Colonic mucosa (tissue), 4 donors: Measurements from ENCODE around the gene MRM2. TPM values are rescaled to one million over a fixed set of nuclear protein-coding genes. Genes with fewer than 3 reads are reported as not detected.

Experiments
- DNase-seq: peaks from one replicate; pipeline ENCODE4 v3.0.0-alpha.2; 2020
- H3K27ac ChIP-seq: fragments of 200-600 bp; one replicate; pipeline ENCODE4 v1.8.0; 2021
- H3K27me3 ChIP-seq: fragments of 200-600 bp; one replicate; pipeline ENCODE4 v1.8.0; 2021
- H3K36me3 ChIP-seq: fragments of 200-600 bp; one replicate; pipeline ENCODE4 v1.8.0; 2021
- H3K4me1 ChIP-seq: fragments of 200-600 bp; one replicate; pipeline ENCODE4 v1.8.0; 2021; ENCODE audit warnings: mild to moderate bottlenecking
- H3K4me3 ChIP-seq: fragments of 200-600 bp; one replicate; pipeline ENCODE4 v1.8.0; 2021
- H3K9ac ChIP-seq, 2 donors: one replicate each; pipeline ENCODE4 v1.7.0; 2013; ENCODE audit warnings: control low read depth in 2 of 2, low read depth in 2 of 2, low read length in 2 of 2
- H3K9me3 ChIP-seq: fragments of 200-600 bp; one replicate; pipeline ENCODE4 v1.8.0; 2021
- intact Hi-C: fragments of 100-400 bp; cut with DNase I; formaldehyde crosslinking; loops from one replicate; pipeline ENCODE4 v1.14.1; 2022
- total RNA-seq, 2 donors: library from RNA; stranded (reverse); fragmentation: NEBNext Ultra II Directional in 1 of 2; extraction: Animal tissue kit (Norgen Biotek cat#: 25700) in 1 of 2; gene quantifications; one replicate each; pipeline ENCODE4 v1.2.1, GENCODE V29; 2021
- TF ChIP-seq, protein P1 (sequence below): fragments of 200-600 bp; IDR thresholded peaks from one replicate; pipeline ENCODE4 v1.8.0; 2022; ENCODE audit warnings: antibody characterized with exemption, mild to moderate bottlenecking
- donor health status: healthy.
- donor health status: DM: no; HTN: no; CAD: no.
- donor health status: DM: no; HTN: no; CAD: no.

The MRM2 gene
- total RNA-seq, 2 donors from 2014 or later: 17.3 to 27.0 TPM

DNA sequence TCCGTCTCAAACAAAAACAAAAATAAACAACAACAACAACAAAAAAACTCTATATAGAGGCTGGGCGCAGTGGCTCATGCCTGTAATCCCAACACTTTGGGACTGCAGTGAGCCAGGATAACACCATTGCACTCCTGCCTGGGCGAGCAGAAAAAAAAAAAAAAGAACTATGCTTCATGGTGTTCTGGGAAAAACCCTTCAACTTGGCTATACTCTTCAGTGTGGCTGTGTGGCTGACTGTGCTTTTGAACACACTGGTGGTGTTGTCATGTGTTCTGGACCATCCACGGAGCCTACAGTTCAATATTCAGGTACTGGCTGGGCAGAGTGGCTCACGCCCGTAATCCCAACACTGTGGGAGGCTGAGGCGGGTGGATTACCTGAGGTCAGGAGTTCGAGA, 45.7 kb upstream of the MRM2 start:
- TF ChIP-seq, protein P1, sequence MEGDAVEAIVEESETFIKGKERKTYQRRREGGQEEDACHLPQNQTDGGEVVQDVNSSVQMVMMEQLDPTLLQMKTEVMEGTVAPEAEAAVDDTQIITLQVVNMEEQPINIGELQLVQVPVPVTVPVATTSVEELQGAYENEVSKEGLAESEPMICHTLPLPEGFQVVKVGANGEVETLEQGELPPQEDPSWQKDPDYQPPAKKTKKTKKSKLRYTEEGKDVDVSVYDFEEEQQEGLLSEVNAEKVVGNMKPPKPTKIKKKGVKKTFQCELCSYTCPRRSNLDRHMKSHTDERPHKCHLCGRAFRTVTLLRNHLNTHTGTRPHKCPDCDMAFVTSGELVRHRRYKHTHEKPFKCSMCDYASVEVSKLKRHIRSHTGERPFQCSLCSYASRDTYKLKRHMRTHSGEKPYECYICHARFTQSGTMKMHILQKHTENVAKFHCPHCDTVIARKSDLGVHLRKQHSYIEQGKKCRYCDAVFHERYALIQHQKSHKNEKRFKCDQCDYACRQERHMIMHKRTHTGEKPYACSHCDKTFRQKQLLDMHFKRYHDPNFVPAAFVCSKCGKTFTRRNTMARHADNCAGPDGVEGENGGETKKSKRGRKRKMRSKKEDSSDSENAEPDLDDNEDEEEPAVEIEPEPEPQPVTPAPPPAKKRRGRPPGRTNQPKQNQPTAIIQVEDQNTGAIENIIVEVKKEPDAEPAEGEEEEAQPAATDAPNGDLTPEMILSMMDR: no peak

DNA sequence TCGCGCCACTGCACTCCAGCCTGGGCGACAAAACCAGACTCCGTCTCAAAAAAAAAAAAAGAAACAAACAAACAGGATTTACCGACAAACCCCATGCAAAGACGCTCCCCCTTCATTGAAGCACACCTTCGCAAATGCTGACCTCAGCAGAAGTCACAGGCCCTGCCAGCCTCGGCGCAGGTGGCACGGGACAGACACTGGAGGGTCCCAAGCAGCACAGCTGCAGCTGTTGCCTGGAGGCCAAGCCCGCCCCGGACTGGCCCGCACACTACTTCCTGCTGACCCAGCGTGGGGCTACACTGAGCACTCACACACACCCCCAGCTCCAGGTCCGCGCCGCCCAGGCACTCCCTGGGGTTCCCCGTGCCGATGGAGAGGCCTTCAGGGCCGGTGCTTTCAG, 41.1 kb upstream of the MRM2 start:
- Histone ChIP-seq H3K9ac (no peak overlapping the region), H3K36me3 (no peaks in the 10 kb centered on the region), H3K4me3 (no peak overlapping the region), H3K9me3 (no peaks in the 10 kb centered on the region), H3K4me1 (no peaks in the 10 kb centered on the region), H3K27ac (no peak overlapping the region), H3K27me3 (no peaks in the 10 kb centered on the region)
- intact Hi-C loops: no loop called here
- TF ChIP-seq, protein P1: no peak
- DNase-seq: no peak

More for the DNA sequence above, 45.7 kb upstream of the MRM2 start:
- Histone ChIP-seq H3K9me3 (no peaks in the 10 kb centered on the region), H3K9ac (no peak overlapping the region), H3K4me1 (no peaks in the 10 kb centered on the region), H3K27me3 (no peaks in the 10 kb centered on the region), H3K27ac (no peak overlapping the region), H3K36me3 (no peaks in the 10 kb centered on the region), H3K4me3 (no peak overlapping the region)
- DNase-seq: no peak
- intact Hi-C loops: no loop called here

DNA sequence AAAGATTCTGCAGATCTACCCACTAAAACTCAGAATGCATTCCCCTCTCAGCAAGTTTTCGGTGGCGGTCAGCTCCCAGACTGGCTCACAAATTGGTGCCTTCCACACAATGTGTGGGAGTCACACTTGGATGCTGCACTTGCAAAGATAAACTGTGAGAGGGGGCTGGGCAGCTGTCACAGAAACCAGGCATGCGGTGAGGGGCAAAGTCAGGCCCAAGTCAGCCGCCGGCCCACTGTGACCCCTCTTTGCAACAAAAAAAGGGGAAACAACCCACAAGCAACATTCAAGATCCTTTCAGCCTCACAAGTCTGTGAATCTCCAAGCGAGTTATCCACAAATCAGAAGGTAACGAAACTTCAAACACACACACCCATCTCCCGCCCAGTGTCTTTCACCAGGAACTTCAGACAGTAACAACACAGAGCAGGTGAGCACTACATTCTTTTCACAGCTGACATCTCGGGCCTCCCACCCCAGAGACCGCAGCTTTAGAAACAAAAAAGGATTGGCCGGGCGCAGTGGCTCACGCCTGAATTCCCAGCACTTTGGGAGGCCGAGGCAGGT, 40.3 kb upstream of the MRM2 start:
- Histone ChIP-seq H3K9me3 (no peaks in the 10 kb centered on the region), H3K4me3 (no peak overlapping the region), H3K4me1 (no peaks in the 10 kb centered on the region), H3K27ac (no peak overlapping the region), H3K9ac (no peak overlapping the region), H3K27me3 (no peaks in the 10 kb centered on the region), H3K36me3 (no peaks in the 10 kb centered on the region)
- intact Hi-C loops: no loop called here
- no peak for DNase-seq
- TF ChIP-seq, protein P1: no peak

DNA sequence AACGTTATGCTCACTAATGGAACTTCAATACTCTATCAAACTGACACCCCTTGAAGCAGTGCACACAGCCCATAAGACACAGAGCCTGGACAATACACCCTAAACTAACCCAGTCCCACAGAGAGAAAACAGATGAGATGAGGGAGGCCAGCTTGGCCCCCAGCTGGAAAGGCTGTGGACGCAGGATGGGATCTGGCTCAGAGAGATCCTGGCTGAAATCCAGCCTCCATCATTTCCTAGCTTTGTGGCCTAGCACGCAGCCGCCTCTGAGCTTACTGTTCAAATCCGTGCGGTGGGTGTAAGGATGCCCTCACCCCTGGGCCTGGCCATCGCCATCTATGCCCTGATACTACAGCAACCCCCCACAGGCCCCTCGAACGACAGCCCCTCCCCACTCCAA, 39.5 kb upstream of the MRM2 start:
- Histone ChIP-seq H3K9ac (no peak overlapping the region), H3K4me3 (no peak overlapping the region), H3K27me3 (no peaks in the 10 kb centered on the region), H3K9me3 (no peaks in the 10 kb centered on the region), H3K36me3 (no peaks in the 10 kb centered on the region), H3K4me1 (no peaks in the 10 kb centered on the region), H3K27ac (no peak overlapping the region)
- intact Hi-C loops: no loop called here
- TF ChIP-seq, protein P1: no peak
- DNase-seq: no peak

DNA sequence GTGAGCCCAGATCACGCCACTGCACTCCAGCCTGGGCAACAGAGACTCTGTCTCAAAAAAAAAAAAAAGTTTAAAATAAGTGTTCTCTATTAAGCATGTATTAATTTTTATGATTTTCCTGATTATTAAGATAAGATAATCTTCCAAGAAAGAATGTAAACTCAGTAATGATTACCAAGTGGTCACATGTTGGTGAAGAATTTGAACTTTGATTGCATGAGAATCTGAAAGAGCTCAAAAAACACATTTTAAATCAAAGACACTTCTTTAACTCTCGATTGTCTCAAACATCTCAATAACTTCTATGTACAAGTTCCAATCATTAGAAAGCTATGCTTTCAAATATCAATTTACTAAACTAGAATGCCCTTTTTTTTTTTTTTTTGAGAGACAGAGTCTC, 38.4 kb upstream of the MRM2 start:
- Histone ChIP-seq H3K9ac (no peak overlapping the region), H3K36me3 (no peaks in the 10 kb centered on the region), H3K4me3 (no peak overlapping the region), H3K27ac (no peak overlapping the region), H3K27me3 (no peaks in the 10 kb centered on the region), H3K9me3 (no peaks in the 10 kb centered on the region), H3K4me1 (no peaks in the 10 kb centered on the region)
- no peak for DNase-seq
- TF ChIP-seq, protein P1: no peak
- intact Hi-C loops: no loop called here

DNA sequence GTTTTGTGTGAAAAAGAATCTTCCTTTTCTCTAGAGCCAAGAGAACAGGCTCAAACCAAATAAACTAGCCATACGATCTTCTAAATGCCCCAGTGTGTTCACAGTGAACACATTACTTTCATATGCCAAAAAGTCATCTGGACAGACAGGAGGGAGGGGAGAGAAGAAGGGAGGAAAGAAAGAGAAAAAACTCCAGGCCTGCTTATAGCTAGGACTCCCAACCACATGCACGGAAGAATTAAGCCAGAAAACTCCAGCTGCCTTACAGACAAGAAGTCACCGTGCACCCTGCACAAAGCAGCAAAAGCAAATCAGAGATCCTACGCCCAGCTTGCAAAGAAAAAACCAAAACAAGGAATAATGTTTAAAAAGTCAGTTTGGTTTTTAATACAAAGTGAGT, 37.9 kb upstream of the MRM2 start:
- H3K27me3 ChIP-seq: no peaks in the 10 kb centered on the region
- H3K4me3 ChIP-seq: no peak overlapping the region
- no peak overlapping the region for H3K9ac ChIP-seq
- no peaks in the 10 kb centered on the region for H3K4me1 ChIP-seq
- H3K27ac ChIP-seq: no peak overlapping the region
- no peaks in the 10 kb centered on the region for H3K36me3 ChIP-seq
- TF ChIP-seq, protein P1: no peak
- intact Hi-C loops: no loop called here
- DNase-seq: no peak
- H3K9me3 ChIP-seq: no peaks in the 10 kb centered on the region
